ENCODE results near the gene DLG2. TPM values are rescaled to one million over a fixed set of nuclear protein-coding genes. Genes with fewer than 3 reads are reported as not detected.

Gene DLG2
- total RNA-seq, 4 donors from 2014 or later = 1.3 to 4.7 (median 2.4) TPM

DNA sequence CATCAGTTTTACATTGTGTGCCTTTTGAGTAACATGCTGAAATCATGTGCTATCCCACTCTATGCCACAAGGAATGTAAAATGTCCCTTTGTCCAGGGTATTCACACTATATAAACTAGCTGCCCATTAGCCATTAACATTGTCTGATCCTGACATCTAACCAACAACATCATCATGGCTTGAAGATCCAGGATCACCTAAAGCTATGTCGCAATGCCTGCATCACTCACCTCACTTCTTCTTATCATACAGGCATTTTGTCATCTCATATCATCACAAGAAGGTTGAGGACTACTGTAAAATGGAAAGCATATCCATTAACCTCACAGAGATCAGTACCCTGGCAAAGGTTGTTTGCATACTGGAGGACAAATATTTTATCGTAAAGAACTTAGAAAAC lies 742.3 kb downstream of the DLG2 start:
- ATAC-seq (no peak), DNase-seq (no peak)
- in situ Hi-C loops (cut with MboI; ENCODE audit: low sequenced_read_pairs in 4 of 4) = no loop called here
- Histone ChIP-seq H3K9me3 (no peaks in the 10 kb centered on the region), H3K4me1 (peaks cover 0 to 3% of the 10 kb centered on the region in 2 donors), H3K36me3 (no peaks in the 10 kb centered on the region), H3K4me3 (no peak overlapping the region), H3K27me3 (no peaks in the 10 kb centered on the region), H3K27ac (no peak overlapping the region)
- TF ChIP-seq, protein P1, sequence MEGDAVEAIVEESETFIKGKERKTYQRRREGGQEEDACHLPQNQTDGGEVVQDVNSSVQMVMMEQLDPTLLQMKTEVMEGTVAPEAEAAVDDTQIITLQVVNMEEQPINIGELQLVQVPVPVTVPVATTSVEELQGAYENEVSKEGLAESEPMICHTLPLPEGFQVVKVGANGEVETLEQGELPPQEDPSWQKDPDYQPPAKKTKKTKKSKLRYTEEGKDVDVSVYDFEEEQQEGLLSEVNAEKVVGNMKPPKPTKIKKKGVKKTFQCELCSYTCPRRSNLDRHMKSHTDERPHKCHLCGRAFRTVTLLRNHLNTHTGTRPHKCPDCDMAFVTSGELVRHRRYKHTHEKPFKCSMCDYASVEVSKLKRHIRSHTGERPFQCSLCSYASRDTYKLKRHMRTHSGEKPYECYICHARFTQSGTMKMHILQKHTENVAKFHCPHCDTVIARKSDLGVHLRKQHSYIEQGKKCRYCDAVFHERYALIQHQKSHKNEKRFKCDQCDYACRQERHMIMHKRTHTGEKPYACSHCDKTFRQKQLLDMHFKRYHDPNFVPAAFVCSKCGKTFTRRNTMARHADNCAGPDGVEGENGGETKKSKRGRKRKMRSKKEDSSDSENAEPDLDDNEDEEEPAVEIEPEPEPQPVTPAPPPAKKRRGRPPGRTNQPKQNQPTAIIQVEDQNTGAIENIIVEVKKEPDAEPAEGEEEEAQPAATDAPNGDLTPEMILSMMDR (IDR thresholded peaks at IDR 0.05 in 4 of 5, conservative IDR thresholded peaks at IDR 0.05 in 1 of 5) = no peak
- TF ChIP-seq POLR2A (IDR thresholded peaks at IDR 0.05) = no peak
- intact Hi-C loops (cut with DNase I; ENCODE audit: low total_unique reads) = no loop called here

DNA sequence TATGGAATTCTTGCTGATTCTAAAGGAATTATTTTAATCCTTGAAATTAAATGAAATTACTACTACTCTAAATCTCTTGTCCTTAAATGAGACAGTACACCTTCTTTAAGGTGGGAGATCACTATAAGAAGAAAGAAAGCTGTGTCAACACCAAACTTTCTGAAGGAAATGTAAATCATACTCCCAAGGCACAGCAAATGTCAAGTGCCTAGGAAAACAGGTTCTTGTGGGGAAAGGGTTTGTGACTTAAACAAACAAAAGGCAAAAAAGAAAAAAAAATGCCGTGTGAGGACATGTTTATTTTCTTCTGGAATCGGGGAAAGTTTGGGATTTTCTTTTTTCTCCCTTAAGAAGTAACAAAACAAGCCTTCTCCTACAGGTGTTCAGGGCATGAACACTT lies 745.1 kb downstream of the DLG2 start:
- Histone ChIP-seq H3K27me3 (no peaks in the 10 kb centered on the region), H3K9me3 (no peaks in the 10 kb centered on the region), H3K4me3 (no peak overlapping the region), H3K27ac (no peak overlapping the region), H3K4me1 (peaks cover 0 to 3% of the 10 kb centered on the region in 2 donors), H3K36me3 (no peaks in the 10 kb centered on the region)
- DNase-seq = no peak
- no peak for ATAC-seq
- intact Hi-C loops (cut with DNase I; ENCODE audit: low total_unique reads) = no loop called here
- in situ Hi-C loops (cut with MboI; ENCODE audit: low sequenced_read_pairs in 4 of 4) = no loop called here
- TF ChIP-seq POLR2A (IDR thresholded peaks at IDR 0.05) = no peak
- TF ChIP-seq, protein P1 (IDR thresholded peaks at IDR 0.05 in 4 of 5, conservative IDR thresholded peaks at IDR 0.05 in 1 of 5) = no peak

DNA sequence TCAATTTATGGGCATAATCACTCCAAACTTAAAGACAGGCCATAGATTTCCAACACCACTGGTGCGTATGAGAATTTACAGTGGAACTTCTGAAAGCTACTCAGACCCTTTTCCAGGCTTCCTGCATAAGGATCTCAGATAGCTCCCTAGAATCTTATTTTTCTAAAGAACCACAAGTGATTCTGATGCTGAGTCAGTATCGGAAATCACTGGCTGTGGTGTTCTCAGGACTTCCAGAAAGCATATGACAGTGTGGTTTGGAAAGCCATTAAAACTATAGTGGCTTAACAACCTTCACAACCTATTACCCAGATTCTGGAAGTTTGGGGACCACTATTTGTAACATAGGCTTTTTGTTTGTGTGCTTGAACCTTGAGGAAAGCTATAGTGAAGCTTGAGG lies 756.0 kb downstream of the DLG2 start:
- Histone ChIP-seq H3K4me1 (peaks cover 0 to under 1% of the 10 kb centered on the region in 2 donors), H3K36me3 (no peaks in the 10 kb centered on the region), H3K4me3 (no peak overlapping the region), H3K9me3 (no peaks in the 10 kb centered on the region), H3K27ac (no peak overlapping the region), H3K27me3 (no peaks in the 10 kb centered on the region)
- no peak for ATAC-seq
- TF ChIP-seq, protein P1 (IDR thresholded peaks at IDR 0.05 in 4 of 5, conservative IDR thresholded peaks at IDR 0.05 in 1 of 5) = no peak
- no peak for TF ChIP-seq POLR2A (IDR thresholded peaks at IDR 0.05)
- in situ Hi-C loops (cut with MboI; ENCODE audit: low sequenced_read_pairs in 4 of 4) = no loop called here
- no peak for DNase-seq
- intact Hi-C loops (cut with DNase I; ENCODE audit: low total_unique reads) = no loop called here

DNA sequence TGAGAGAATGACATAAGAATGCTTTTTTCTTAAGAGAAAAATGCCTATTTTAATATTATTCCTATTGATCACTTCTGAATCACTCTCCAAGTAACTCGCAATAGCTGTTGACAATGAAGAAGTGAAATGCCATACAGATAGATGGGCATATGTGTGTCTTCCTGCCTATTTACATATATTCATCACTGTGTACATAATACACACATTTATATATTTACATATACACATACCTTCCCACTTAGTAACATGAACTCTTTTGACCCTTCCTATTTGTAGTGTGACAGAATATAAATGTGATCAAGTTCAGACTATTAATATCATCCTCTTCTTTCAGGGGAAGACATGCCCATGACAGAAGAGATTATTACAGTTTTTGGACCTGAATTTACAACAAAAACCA lies 756.7 kb downstream of the DLG2 start:
- intact Hi-C loops (cut with DNase I; ENCODE audit: low total_unique reads) = no loop called here
- Histone ChIP-seq H3K36me3 (no peaks in the 10 kb centered on the region), H3K27ac (no peak overlapping the region), H3K4me1 (peaks cover 6% of the 10 kb centered on the region in 2 donors), H3K27me3 (no peaks in the 10 kb centered on the region), H3K4me3 (no peak overlapping the region), H3K9me3 (no peaks in the 10 kb centered on the region)
- in situ Hi-C loops (cut with MboI; ENCODE audit: low sequenced_read_pairs in 4 of 4) = no loop called here
- no peak for ATAC-seq
- TF ChIP-seq, protein P1 (IDR thresholded peaks at IDR 0.05 in 4 of 5, conservative IDR thresholded peaks at IDR 0.05 in 1 of 5) = no peak
- TF ChIP-seq POLR2A (IDR thresholded peaks at IDR 0.05) = no peak
- no peak for DNase-seq

DNA sequence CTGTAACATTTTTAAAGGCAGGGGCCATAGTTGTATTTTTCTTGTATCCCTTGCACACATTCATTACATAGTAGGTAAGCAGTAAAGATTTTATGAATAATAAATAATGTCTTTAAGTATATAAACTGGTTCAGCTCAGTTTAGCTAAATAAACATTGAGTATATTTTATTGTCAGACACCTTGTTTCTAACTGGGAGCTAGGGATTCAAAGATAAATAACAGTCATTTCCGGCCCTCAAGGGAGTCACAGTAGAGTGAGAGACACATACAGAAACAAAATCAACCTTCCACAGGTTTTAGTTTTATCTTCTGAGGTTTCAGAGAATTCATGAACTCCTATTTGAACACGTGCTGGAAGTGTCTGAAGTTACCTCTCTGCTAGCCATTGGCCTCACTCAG lies 760.2 kb downstream of the DLG2 start:
- Histone ChIP-seq H3K4me1 (peaks cover 9 to 11% of the 10 kb centered on the region in 2 donors), H3K36me3 (no peaks in the 10 kb centered on the region), H3K4me3 (no peak overlapping the region), H3K27me3 (no peaks in the 10 kb centered on the region), H3K9me3 (no peaks in the 10 kb centered on the region), H3K27ac (no peak overlapping the region)
- TF ChIP-seq, protein P1 (IDR thresholded peaks at IDR 0.05 in 4 of 5, conservative IDR thresholded peaks at IDR 0.05 in 1 of 5) = no peak
- TF ChIP-seq POLR2A (IDR thresholded peaks at IDR 0.05) = no peak
- ATAC-seq = no peak
- in situ Hi-C loops (cut with MboI; ENCODE audit: low sequenced_read_pairs in 4 of 4) = no loop called here
- intact Hi-C loops (cut with DNase I; ENCODE audit: low total_unique reads) = no loop called here
- no peak for DNase-seq
